Measurements from ENCODE around the gene ACKR2. TPM values are rescaled to one million over a fixed set of nuclear protein-coding genes. Genes with fewer than 3 reads are reported as not detected.
A peak's percentile ranks its signal among the peaks of the same experiment; 100 is the strongest.

Gene ACKR2
- polyA plus RNA-seq, 3 donors = 2.0 to 3.0 (median 2.2) TPM

GRCh38 chr3:42822828-42823227, 13.6 kb downstream of the ACKR2 start:
- DNase-seq (ENCODE audit: extremely low read depth in 1 of 11, low read depth in 9 of 11, low spot score in 4 of 11) = no peak

- DNase-seq (ENCODE audit: extremely low read depth in 1 of 11, low read depth in 9 of 11, low spot score in 4 of 11) = no peak
These were observed 14.1 kb downstream of the ACKR2 start for GRCh38 chr3:42823351-42823750.

GRCh38 chr3:42826141-42826540, 16.9 kb downstream of the ACKR2 start:
- DNase-seq (ENCODE audit: extremely low read depth in 1 of 11, low read depth in 9 of 11, low spot score in 4 of 11) = no peak

- no peak for DNase-seq (ENCODE audit: extremely low read depth in 1 of 11, low read depth in 9 of 11, low spot score in 4 of 11)
These were observed 17.8 kb downstream of the ACKR2 start for GRCh38 chr3:42827023-42827422.

- no peak for DNase-seq (ENCODE audit: extremely low read depth in 1 of 11, low read depth in 9 of 11, low spot score in 4 of 11)
These were observed 18.4 kb downstream of the ACKR2 start for GRCh38 chr3:42827654-42828053.

GRCh38 chr3:42829083-42829627, 19.9 kb downstream of the ACKR2 start:
- no peak for DNase-seq (ENCODE audit: extremely low read depth in 1 of 11, low read depth in 9 of 11, low spot score in 4 of 11)

GRCh38 chr3:42829628-42830436, 20.6 kb downstream of the ACKR2 start:
- no peak for DNase-seq (ENCODE audit: extremely low read depth in 1 of 11, low read depth in 9 of 11, low spot score in 4 of 11)

- DNase-seq (ENCODE audit: extremely low read depth in 1 of 11, low read depth in 9 of 11, low spot score in 4 of 11) = no peak
These were observed 21.4 kb downstream of the ACKR2 start for GRCh38 chr3:42830437-42831320.

- peak in 6 of 11 donors; percentile 44 to 74 (median 60) for DNase-seq (ENCODE audit: extremely low read depth in 1 of 11, low read depth in 9 of 11, low spot score in 4 of 11)
These were observed 22.1 kb downstream of the ACKR2 start for GRCh38 chr3:42831321-42831713.

GRCh38 chr3:42836150-42837123, 27.2 kb downstream of the ACKR2 start:
- DNase-seq (ENCODE audit: extremely low read depth in 1 of 11, low read depth in 9 of 11, low spot score in 4 of 11) = no peak

- DNase-seq (ENCODE audit: extremely low read depth in 1 of 11, low read depth in 9 of 11, low spot score in 4 of 11) = no peak
These were observed 29.3 kb downstream of the ACKR2 start for GRCh38 chr3:42838571-42838970.

GRCh38 chr3:42839616-42840015, 30.4 kb downstream of the ACKR2 start:
- DNase-seq (ENCODE audit: extremely low read depth in 1 of 11, low read depth in 9 of 11, low spot score in 4 of 11) = peak in 5 of 11 donors; percentile 44 to 66 (median 62)

GRCh38 chr3:42841332-42841731, 32.1 kb downstream of the ACKR2 start:
- DNase-seq (ENCODE audit: extremely low read depth in 1 of 11, low read depth in 9 of 11, low spot score in 4 of 11) = no peak

GRCh38 chr3:42843713-42844411, 34.6 kb downstream of the ACKR2 start:
- no peak for DNase-seq (ENCODE audit: extremely low read depth in 1 of 11, low read depth in 9 of 11, low spot score in 4 of 11)

GRCh38 chr3:42844412-42844713, 35.1 kb downstream of the ACKR2 start:
- no peak for DNase-seq (ENCODE audit: extremely low read depth in 1 of 11, low read depth in 9 of 11, low spot score in 4 of 11)

- no peak for DNase-seq (ENCODE audit: extremely low read depth in 1 of 11, low read depth in 9 of 11, low spot score in 4 of 11)
These were observed 35.6 kb downstream of the ACKR2 start for GRCh38 chr3:42844815-42845214.

GRCh38 chr3:42846685-42847522, 37.7 kb downstream of the ACKR2 start:
- no peak for DNase-seq (ENCODE audit: extremely low read depth in 1 of 11, low read depth in 9 of 11, low spot score in 4 of 11)
